ENCODE results near the gene RALGAPA1.

DNA sequence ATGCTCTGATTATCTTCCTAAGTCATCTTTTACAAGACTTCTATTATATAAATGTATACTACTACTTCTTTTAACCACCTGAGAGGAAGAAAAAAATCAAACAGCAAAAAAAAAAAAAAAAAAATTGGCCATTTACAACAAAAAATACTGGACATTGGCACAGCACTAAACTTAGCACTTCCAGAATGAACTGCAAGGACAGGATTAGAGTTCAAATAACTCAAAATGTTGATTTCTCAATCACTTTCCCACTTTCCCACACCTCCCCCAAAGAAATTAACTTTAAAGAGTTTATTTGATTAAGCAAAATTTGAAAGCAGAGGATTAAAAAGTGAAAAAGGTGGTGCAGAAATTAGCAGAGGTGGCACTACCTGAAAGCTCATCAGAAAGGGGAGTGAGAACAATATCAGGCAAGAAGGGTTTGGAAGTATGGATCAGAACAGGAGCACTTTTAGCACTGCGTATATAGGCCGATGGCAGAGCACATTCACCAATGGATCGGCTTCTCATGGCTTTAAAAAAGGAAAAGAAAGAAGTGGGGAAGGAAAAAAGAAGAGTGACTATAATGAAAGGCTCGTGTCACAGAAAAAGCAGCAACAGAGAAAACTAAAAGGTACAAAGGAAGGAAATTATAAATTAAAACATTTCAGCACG is 109.2 kb downstream of the RALGAPA1 start:
- no peak for TF ChIP-seq POLR2AphosphoS5 (IDR thresholded peaks at IDR 0.05; ENCODE audit: low read depth)
- TF ChIP-seq, protein P1, sequence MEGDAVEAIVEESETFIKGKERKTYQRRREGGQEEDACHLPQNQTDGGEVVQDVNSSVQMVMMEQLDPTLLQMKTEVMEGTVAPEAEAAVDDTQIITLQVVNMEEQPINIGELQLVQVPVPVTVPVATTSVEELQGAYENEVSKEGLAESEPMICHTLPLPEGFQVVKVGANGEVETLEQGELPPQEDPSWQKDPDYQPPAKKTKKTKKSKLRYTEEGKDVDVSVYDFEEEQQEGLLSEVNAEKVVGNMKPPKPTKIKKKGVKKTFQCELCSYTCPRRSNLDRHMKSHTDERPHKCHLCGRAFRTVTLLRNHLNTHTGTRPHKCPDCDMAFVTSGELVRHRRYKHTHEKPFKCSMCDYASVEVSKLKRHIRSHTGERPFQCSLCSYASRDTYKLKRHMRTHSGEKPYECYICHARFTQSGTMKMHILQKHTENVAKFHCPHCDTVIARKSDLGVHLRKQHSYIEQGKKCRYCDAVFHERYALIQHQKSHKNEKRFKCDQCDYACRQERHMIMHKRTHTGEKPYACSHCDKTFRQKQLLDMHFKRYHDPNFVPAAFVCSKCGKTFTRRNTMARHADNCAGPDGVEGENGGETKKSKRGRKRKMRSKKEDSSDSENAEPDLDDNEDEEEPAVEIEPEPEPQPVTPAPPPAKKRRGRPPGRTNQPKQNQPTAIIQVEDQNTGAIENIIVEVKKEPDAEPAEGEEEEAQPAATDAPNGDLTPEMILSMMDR (IDR thresholded peaks at IDR 0.05; ENCODE audit: insufficient read depth, low read length): no peak
